Caco-2 (cell line): ENCODE measurements around the gene TTLL9. TPM values are rescaled to one million over a fixed set of nuclear protein-coding genes. Genes with fewer than 3 reads are reported as not detected.

Source experiments
- BruUV-seq: library from RNA; stranded (reverse); fragments of 400-500 nt; replicated peaks from 2 replicates; lab custom pipeline; 2021; lab: Mats Ljungman, UMichigan
- CTCF ChIA-PET: fragments of 300-600 bp; sonication (Branson Sonifier 250); formaldehyde crosslinking; loops from one replicate; lab custom pipeline; 2022; ENCODE audit warnings: antibody characterized with exemption; lab: Charles Lee
- POLR2A ChIA-PET: fragments of 300-600 bp; sonication (Branson Sonifier 250); formaldehyde crosslinking; loops from one replicate; lab custom pipeline; 2022; ENCODE audit warnings: antibody characterized with exemption; lab: Charles Lee
- DNase-seq, 2 experiments: peaks; one replicate each; pipeline versions ENCODE4 v3.0.0 to v3.0.0-alpha.2; 2020 to 2022
- H3K27me3 ChIP-seq: replicated peaks from 2 replicates; pipeline ENCODE4 v1.6.0; 2011; ENCODE audit warnings: low read length; ENCODE audit not compliant: control insufficient read depth, insufficient read depth
- H3K36me3 ChIP-seq: 2 replicates; pipeline ENCODE4 v1.5.1; 2011; ENCODE audit warnings: low read length; ENCODE audit not compliant: control insufficient read depth, insufficient read depth
- H3K4me1 ChIP-seq: fragments of 250-450 bp; sonication (Bioruptor Pico); 2 replicates; pipeline ENCODE4 v1.5.1; 2020; ENCODE audit warnings: mild to moderate bottlenecking
- H3K4me3 ChIP-seq: 2 replicates; pipeline ENCODE4 v1.5.1; 2011; ENCODE audit warnings: low read depth, mild to moderate bottlenecking, control low read depth, low read length
- H3K9me3 ChIP-seq: fragments of 250-450 bp; sonication (Bioruptor Pico); 2 replicates; pipeline ENCODE4 v1.5.1; 2020; ENCODE audit warnings: mild to moderate bottlenecking, moderate library complexity
- H3K27ac Mint-ChIP-seq: one replicate; pipeline ENCODE4 v1.8.0; 2022; ENCODE audit warnings: mixed read lengths; ENCODE audit not compliant: unreplicated experiment
- H3K27me3 Mint-ChIP-seq: one replicate; pipeline ENCODE4 v1.8.0; 2022; ENCODE audit warnings: mixed read lengths; ENCODE audit not compliant: insufficient read depth, unreplicated experiment
- H3K36me3 Mint-ChIP-seq: one replicate; pipeline ENCODE4 v1.8.0; 2022; ENCODE audit warnings: mild to moderate bottlenecking, mixed read lengths; ENCODE audit not compliant: insufficient read depth, unreplicated experiment
- H3K4me1 Mint-ChIP-seq: one replicate; pipeline ENCODE4 v1.8.0; 2022; ENCODE audit warnings: low read depth, mixed read lengths; ENCODE audit not compliant: unreplicated experiment
- H3K4me3 Mint-ChIP-seq: one replicate; pipeline ENCODE4 v1.8.0; 2022; ENCODE audit warnings: mild to moderate bottlenecking, moderate library complexity, mixed read lengths; ENCODE audit not compliant: unreplicated experiment
- H3K9me3 Mint-ChIP-seq: one replicate; pipeline ENCODE4 v1.8.0; 2022; ENCODE audit warnings: mixed read lengths; ENCODE audit not compliant: unreplicated experiment
- CTCF ChIP-seq, 2 experiments: fragments of 200-600 bp in 1 of 2; IDR thresholded peaks; 1 replicate in 1 of 2; 2 replicates in 1 of 2; pipeline versions ENCODE4 v1.5.1 to v1.8.0; 2011 to 2022; ENCODE audit warnings: antibody characterized with exemption in 1 of 2, control low read depth in 1 of 2, inconsistent platforms in 1 of 2, low read depth in 1 of 2, low read length in 1 of 2, mild to moderate bottlenecking in 1 of 2, moderate library complexity in 1 of 2; ENCODE audit not compliant: insufficient read depth in 1 of 2, severe bottlenecking in 1 of 2, unreplicated experiment in 1 of 2
- intact Hi-C: fragments of 100-400 bp; cut with micrococcal nuclease; formaldehyde crosslinking; loops from one replicate; pipeline ENCODE4 v1.10.0; 2022; ENCODE audit not compliant: unreplicated experiment
- total RNA-seq: library from RNA; stranded (reverse); gene quantifications from 2 replicates; pipeline ENCODE4 v1.2.3, GENCODE V29; 2022

Gene TTLL9
- total RNA-seq, 1 experiment from 2014 or later: not detected

GRCh38 chr20:31835554-31835953, 34.9 kb upstream of the TTLL9 start:
- Mint-ChIP-seq H3K4me1 (peaks cover 5% of the 10 kb centered on the region), H3K4me3 (no peak overlapping the region), H3K27ac (no peak overlapping the region), H3K27me3 (no peaks in the 10 kb centered on the region), H3K9me3 (no peaks in the 10 kb centered on the region), H3K36me3 (no peaks in the 10 kb centered on the region)
- ChIA-PET POLR2A (no interaction called here), CTCF (interaction anchor here (1.3 to 2.0 kb wide), 2 partner anchors 16 to 18 kb away, joined by 4 to 8 read pairs; no protein-coding TSS in a partner anchor)
- no peak for TF ChIP-seq CTCF (IDR thresholded peaks at IDR 0.05; ENCODE audit: insufficient read depth in 1 of 2, low read depth in 1 of 2, low read length in 1 of 2, severe bottlenecking in 1 of 2, unreplicated experiment in 1 of 2)
- H3K36me3 ChIP-seq: no peaks in the 10 kb centered on the region
- no peaks in the 10 kb centered on the region for H3K27me3 ChIP-seq
- H3K4me1 ChIP-seq: peaks cover 13% of the 10 kb centered on the region
- intact Hi-C loops: no loop called here
- no peaks in the 10 kb centered on the region for H3K9me3 ChIP-seq
- no TSS peak for BruUV-seq
- DNase-seq: no peak
- H3K4me3 ChIP-seq: no peak overlapping the region

GRCh38 chr20:31835977-31836852, 34.2 kb upstream of the TTLL9 start:
- H3K9me3 ChIP-seq: no peaks in the 10 kb centered on the region
- peaks cover 13% of the 10 kb centered on the region for H3K4me1 ChIP-seq
- no peaks in the 10 kb centered on the region for H3K27me3 ChIP-seq
- Mint-ChIP-seq H3K9me3 (no peaks in the 10 kb centered on the region), H3K27ac (no peak overlapping the region), H3K4me3 (no peak overlapping the region), H3K4me1 (peaks cover 5% of the 10 kb centered on the region), H3K36me3 (no peaks in the 10 kb centered on the region), H3K27me3 (no peaks in the 10 kb centered on the region)
- no peak overlapping the region for H3K4me3 ChIP-seq
- ChIA-PET CTCF (interaction anchor here (0.8 to 2.5 kb wide), 5 partner anchors 9 to 112 kb away, joined by 3 to 14 read pairs (median 7); no protein-coding TSS in a partner anchor), POLR2A (no interaction called here)
- no TSS peak for BruUV-seq
- peak; percentile 58 to 76 for DNase-seq
- TF ChIP-seq CTCF (IDR thresholded peaks at IDR 0.05; ENCODE audit: insufficient read depth in 1 of 2, low read depth in 1 of 2, low read length in 1 of 2, severe bottlenecking in 1 of 2, unreplicated experiment in 1 of 2): no peak
- H3K36me3 ChIP-seq: no peaks in the 10 kb centered on the region
- intact Hi-C loops: no loop called here

- H3K4me3 Mint-ChIP-seq: no peak overlapping the region
- no peaks in the 10 kb centered on the region for H3K27me3 Mint-ChIP-seq
- no peak overlapping the region for H3K27ac Mint-ChIP-seq
- no peaks in the 10 kb centered on the region for H3K36me3 Mint-ChIP-seq
- CTCF ChIA-PET: interaction anchor here (0.6 to 2.5 kb wide), 5 partner anchors 10 to 267 kb away, joined by 3 to 14 read pairs (median 7); no protein-coding TSS in a partner anchor
- no peak for DNase-seq
- Histone ChIP-seq H3K9me3 (no peaks in the 10 kb centered on the region), H3K4me3 (no peak overlapping the region), H3K4me1 (peaks cover 13% of the 10 kb centered on the region), H3K27me3 (no peaks in the 10 kb centered on the region), H3K36me3 (no peaks in the 10 kb centered on the region)
- no peak for TF ChIP-seq CTCF (IDR thresholded peaks at IDR 0.05; ENCODE audit: insufficient read depth in 1 of 2, low read depth in 1 of 2, low read length in 1 of 2, severe bottlenecking in 1 of 2, unreplicated experiment in 1 of 2)
- H3K4me1 Mint-ChIP-seq: peaks cover 5% of the 10 kb centered on the region
- POLR2A ChIA-PET: no interaction called here
- BruUV-seq: no TSS peak
- intact Hi-C loops: no loop called here
- no peaks in the 10 kb centered on the region for H3K9me3 Mint-ChIP-seq
Measured at GRCh38 chr20:31836853-31837608, 33.4 kb upstream of the TTLL9 start.
